HG02943 (cell line): ENCODE measurements around the gene CCDC88C.

ENCODE experiments used
- ATAC-seq: cut with Tn5 transposase; IDR thresholded peaks from one replicate; pipeline ENCODE4 v1.9.1; 2021; ENCODE audit warnings: mild to moderate bottlenecking, low read depth, moderate library complexity; ENCODE audit not compliant: unreplicated experiment

CCDC88C gene

GRCh38 chr14:91317381-91318308 is 100.0 kb downstream of the CCDC88C start:
- ATAC-seq: no peak

GRCh38 chr14:91316761-91317160 is 100.9 kb downstream of the CCDC88C start:
- no peak for ATAC-seq

DNA sequence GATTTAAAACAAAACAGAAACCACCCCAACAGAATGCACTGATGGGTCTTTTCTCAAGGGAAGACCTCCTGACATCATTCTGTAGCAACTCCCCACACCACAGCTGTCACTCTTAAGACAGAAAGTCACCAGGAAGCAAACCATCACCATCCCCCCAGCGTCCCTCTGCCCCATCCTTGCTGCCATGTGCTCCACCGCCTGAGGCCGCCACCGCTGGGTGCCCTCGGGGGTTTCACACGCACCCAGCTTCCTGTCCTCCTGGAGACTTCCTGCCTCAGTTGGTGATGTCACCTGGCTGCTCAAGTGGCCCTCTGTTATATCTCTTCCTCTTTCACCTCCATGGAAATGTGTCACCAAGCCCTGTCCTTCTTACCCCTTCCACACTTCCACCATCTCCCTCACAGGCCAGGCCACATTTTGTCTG is 101.8 kb downstream of the CCDC88C start:
- ATAC-seq: peak; percentile 88

DNA sequence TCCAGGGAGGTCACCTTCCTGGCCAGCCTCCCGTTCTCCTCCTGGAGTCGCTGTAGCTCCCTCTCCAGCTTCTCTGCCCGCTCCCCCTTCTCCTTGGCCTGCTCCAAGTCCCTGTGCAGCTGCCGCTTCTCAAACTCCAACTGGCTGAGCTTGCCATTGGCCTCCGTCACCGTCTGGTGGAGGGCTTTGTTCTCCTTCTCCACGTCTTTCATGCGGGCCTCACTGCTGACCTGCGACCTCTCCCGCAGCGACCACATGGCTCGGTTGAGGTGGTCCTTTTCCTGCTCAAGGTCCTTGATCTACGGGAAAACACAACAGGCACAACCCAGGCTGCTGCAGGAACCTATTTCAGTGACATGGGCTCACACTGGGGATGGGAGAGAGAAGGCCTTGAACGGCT is 103.8 kb downstream of the CCDC88C start:
- ATAC-seq: no peak

- no peak for ATAC-seq
These were observed 104.3 kb downstream of the CCDC88C start for GRCh38 chr14:91313154-91313850.

DNA sequence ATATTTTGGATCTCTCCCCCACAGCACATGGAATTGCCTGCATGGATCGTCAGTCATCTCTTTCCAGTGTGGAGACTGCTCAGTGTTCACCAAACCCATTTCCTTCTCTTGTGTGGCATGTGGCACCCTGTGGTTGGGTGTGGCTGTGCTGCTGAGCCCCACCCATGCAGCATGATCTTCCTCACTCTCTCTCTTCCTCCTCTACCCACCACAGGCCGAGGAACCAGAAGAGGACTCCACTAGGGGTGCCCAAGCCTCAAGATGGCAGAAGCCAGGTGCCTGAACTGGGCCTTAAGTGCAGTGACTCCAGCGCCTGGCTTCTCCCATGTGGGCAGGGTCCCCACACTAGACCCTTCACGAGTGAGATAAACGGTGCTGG is 106.3 kb downstream of the CCDC88C start:
- ATAC-seq: no peak

DNA sequence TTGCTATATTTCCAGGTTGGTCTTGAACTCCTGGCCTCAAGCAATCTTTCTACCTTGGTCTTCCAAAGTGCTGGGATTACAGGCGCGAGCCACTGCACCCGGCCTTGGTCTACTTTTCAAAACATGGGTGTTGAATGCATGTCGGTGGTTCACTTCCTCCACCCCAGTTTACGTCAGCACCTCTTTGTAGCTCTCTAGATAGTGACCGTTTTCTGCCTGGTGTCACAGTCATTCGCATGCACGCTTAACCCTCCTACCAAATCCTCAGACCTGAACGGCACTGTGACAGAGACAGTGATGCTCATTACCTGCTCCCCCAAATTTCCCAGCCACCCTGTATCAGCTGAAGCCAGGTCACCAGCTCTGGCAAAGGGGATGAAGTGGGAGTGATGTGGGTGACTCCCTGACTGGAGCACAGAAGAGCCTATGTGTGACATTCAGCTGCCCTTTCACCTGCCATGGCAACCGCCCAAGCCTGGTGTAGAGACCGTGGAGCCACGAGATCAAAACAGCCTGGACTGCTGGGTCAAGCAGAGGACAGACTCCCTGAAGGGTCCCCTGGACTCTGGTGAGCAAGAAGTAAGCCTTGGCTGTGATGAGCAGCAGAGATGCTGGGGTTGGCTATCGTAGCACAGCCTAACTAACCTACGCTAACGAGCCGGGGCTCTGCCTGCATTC is 106.9 kb downstream of the CCDC88C start:
- ATAC-seq: no peak

- no peak for ATAC-seq
These were observed 107.8 kb downstream of the CCDC88C start for GRCh38 chr14:91309756-91310280.

- ATAC-seq: no peak
These were observed 109.3 kb downstream of the CCDC88C start for GRCh38 chr14:91308337-91308736.

GRCh38 chr14:91307652-91308051 is 110.0 kb downstream of the CCDC88C start:
- ATAC-seq: no peak

DNA sequence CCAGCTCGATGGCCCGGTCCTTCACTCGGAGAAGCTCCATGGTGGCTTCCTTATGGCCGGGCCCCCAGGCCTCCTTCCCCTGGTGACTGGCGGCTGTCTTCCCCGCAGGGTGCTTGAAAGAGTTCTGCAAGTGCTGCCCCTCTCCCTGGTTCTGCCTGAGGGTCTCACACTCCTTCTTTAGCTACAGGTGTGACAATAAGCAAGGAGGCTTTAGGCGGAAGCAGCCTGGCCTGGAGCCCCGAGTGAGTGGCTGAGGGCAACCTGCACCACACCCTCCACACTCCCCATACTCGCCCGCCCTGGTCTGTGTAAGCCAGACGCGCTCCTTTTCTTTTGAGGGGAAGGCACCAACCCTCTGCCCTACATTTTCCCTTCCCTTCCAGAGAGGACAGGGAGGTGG is 110.6 kb downstream of the CCDC88C start:
- ATAC-seq: no peak

DNA sequence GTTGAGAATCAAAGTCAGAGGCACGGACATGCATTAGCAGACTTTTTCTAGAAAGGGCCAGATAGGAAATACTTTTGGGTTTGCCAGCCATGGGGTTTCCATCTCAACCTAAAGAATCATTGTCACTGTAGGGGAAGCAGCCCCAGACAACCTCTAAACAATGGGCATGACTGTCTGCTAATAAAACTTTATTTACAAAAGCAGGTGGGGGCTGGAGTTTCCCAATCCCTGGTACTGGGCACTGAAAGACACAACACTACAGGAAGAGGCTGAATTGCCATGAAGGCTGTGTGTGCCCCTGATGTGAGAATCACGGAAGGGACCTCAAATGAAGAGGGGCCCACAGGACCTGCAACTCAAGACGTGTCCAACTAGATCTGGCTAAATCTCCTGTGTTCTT is 111.1 kb downstream of the CCDC88C start:
- no peak for ATAC-seq

DNA sequence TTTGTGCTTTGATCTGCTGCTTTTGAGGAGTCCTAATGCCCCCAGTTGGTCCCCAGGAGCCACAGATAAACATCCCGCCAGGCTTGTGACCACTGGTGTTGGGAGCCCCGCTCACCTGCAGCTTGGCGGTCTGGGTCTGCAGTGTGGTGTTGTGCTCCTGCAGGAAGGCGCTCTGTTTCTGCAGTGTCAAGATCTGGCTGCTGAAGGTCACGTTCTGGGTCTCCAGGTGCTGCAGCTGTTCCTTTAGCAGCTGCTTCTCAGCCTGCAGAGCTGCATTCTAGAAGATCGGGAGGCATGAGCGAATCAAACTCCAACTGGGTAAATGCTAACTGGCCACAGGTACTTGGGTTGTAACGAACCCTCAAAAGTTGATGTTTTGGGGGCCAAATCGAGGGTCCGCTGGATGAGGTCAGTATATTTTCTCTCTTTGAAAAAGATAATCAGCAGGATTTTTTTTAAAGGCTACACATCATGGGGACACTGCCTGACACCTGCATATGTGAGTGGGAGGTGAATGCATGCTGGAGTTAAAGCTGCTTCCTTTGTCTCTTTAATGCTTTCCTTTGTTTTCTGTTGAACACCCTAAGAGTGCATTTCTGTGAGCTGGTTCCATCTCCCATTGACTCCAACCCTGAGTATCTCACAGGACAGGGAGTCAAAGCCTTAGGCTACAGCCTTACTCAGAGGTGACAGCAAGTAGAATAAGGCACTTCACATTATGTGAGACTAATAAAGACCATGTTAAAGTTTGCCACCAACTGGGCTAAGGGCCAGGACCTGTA is 111.8 kb downstream of the CCDC88C start:
- ATAC-seq: no peak

- no peak for ATAC-seq
These were observed 113.7 kb downstream of the CCDC88C start for GRCh38 chr14:91303924-91304229.

DNA sequence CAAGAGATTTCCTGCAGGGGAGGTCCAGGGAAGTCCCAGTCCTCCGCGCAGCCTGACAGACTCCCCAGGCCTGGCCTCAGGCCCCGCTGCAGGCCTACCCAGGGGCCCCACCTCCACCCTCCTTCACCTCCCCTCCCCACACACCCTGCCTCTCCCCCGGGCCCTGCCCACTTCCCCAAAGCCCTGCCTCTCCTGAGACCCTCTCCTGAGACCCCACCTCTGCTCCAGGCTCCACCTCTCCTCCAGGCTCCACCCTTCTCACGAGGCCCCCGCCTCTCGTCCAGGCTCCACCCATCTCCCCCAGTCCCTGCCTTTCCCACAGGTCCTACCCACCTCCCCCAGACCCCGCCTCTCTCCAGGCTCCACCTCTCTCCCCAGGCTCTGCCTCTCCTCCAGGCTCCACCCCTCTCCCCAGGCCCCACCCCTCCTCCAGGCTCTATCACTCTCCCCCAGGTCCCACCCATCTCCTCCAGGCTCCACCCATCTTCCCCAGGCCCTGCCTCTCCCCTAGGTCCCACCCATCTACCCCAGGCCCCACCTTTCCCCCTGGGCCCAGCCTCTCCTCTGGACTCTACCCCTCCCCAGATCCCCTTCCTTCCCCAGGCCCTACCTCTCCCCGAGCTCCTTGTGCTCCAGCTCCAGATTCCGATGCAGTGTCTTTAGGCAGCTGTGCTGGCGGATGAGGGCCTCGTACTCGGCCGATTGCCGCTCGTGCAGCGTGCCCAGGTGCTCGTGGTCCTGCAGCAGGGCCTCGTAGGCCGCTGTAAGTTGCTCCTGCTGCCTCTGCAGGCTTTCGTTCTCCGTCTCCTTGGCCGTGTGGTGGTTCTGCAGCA is 114.3 kb downstream of the CCDC88C start:
- no peak for ATAC-seq

- no peak for ATAC-seq
These were observed 115.2 kb downstream of the CCDC88C start for GRCh38 chr14:91302391-91302790.

DNA sequence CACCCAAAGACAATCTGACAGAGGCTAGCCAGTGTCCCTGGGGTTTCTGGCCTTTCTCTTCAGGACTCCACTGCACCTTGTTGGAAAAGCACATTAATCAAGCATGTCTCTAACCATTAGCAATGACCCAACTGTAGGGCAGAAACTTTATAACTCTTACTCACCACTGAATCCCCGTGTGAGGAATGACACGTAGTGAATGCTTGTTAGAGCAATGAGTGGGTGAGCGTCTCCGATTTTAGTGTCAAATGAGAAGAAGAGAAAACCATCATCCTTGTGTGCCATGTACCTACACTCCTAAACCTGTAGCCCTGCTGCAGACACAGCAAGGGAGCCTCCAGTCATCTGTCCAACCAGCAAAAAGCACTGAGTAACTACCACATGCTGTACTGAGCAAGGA is 116.7 kb downstream of the CCDC88C start:
- ATAC-seq: no peak

- no peak for ATAC-seq
These were observed 117.2 kb downstream of the CCDC88C start for GRCh38 chr14:91300283-91300895.
